Hepatocyte (in vitro differentiated cells): ENCODE data around the gene ARHGAP15. TPM values are rescaled to one million over a fixed set of nuclear protein-coding genes. Genes with fewer than 3 reads are reported as not detected.

Source experiments
- DNase-seq: peaks from one replicate; pipeline ENCODE4 v3.0.0-alpha.2; 2016; ENCODE audit warnings: low spot score
- H2AFZ ChIP-seq: fragments of 200-600 bp; sonication (generic); 2 replicates; pipeline ENCODE4 v1.6.0; 2016; ENCODE audit warnings: antibody characterized with exemption, mild to moderate bottlenecking
- H3K27ac ChIP-seq: fragments of 200-600 bp; sonication (generic); 2 replicates; pipeline ENCODE4 v1.5.1; 2016; ENCODE audit warnings: mild to moderate bottlenecking
- H3K27me3 ChIP-seq: fragments of 200-600 bp; sonication (generic); 2 replicates; pipeline ENCODE4 v1.6.1; 2016
- H3K36me3 ChIP-seq: fragments of 200-600 bp; sonication (generic); replicated peaks from 2 replicates; pipeline ENCODE4 v1.5.1; 2016; ENCODE audit warnings: low read depth; ENCODE audit not compliant: insufficient read depth
- H3K4me1 ChIP-seq: fragments of 200-600 bp; sonication (generic); 2 replicates; pipeline ENCODE4 v1.5.1; 2016; ENCODE audit warnings: mild to moderate bottlenecking, moderate library complexity; ENCODE audit not compliant: insufficient read depth
- H3K4me2 ChIP-seq: fragments of 200-600 bp; sonication (generic); 2 replicates; pipeline ENCODE4 v1.6.0; 2016
- H3K4me3 ChIP-seq: fragments of 200-600 bp; sonication (generic); 2 replicates; pipeline ENCODE4 v1.5.1; 2016; ENCODE audit warnings: mild to moderate bottlenecking
- H3K79me2 ChIP-seq: fragments of 200-600 bp; sonication (generic); 2 replicates; pipeline ENCODE4 v1.6.0; 2017; ENCODE audit warnings: mild to moderate bottlenecking
- H3K9me2 ChIP-seq: fragments of 200-600 bp; sonication (generic); replicated peaks from 2 replicates; pipeline ENCODE4 v1.6.0; 2017; ENCODE audit warnings: mild to moderate bottlenecking; ENCODE audit not compliant: insufficient read depth
- H3K9me3 ChIP-seq: fragments of 200-600 bp; sonication (generic); 2 replicates; pipeline ENCODE4 v1.5.1; 2016; ENCODE audit warnings: low read depth, mild to moderate bottlenecking
- H4K20me1 ChIP-seq: fragments of 200-600 bp; sonication (generic); 2 replicates; pipeline ENCODE4 v1.6.0; 2016; ENCODE audit warnings: mild to moderate bottlenecking; ENCODE audit not compliant: insufficient read depth, poor library complexity, severe bottlenecking
- CTCF ChIP-seq: fragments of 200-600 bp; sonication (generic); IDR thresholded peaks from 2 replicates; pipeline ENCODE4 v1.5.1; 2016; ENCODE audit warnings: antibody characterized with exemption, mild to moderate bottlenecking; ENCODE audit not compliant: poor library complexity
- EZH2 ChIP-seq: fragments of 200-600 bp; sonication (generic); IDR thresholded peaks from 2 replicates; pipeline ENCODE4 v1.6.1; 2016; ENCODE audit warnings: antibody characterized with exemption, mild to moderate bottlenecking, borderline replicate concordance
- EZH2phosphoT487 ChIP-seq: fragments of 200-600 bp; sonication (generic); IDR thresholded peaks from one replicate; pipeline ENCODE4 v1.6.1; 2018; ENCODE audit warnings: antibody characterized with exemption, mild to moderate bottlenecking, low read depth, moderate library complexity; ENCODE audit not compliant: unreplicated experiment, severe bottlenecking
- WGBS: methylation state at CpG from one replicate; pipeline ENCODE4 v1.1.6; 2016; ENCODE audit warnings: low lambda C conversion rate; ENCODE audit errors: missing lambda C conversion rate; 5-methylcytosine and 5-hydroxymethylcytosine counted together
- polyA plus RNA-seq: library from polyadenylated mRNA; unstranded; fragments of >200 nt; fragmentation: Nextera tagmentation; extraction: Ambion mirVana; gene quantifications from 2 replicates; pipeline ENCODE4 v1.2.1, GENCODE V29; 2016
- total RNA-seq: library from RNA; depleted of rRNA; stranded (reverse); fragments of >200 nt; gene quantifications from 2 replicates; pipeline ENCODE4 v1.2.3, GENCODE V29; 2014

The ARHGAP15 gene
- total and polyA plus RNA-seq, 2 experiments from 2014 or later = 0.17 TPM; not detected in 1

- no peak for TF ChIP-seq EZH2
- TF ChIP-seq CTCF = no peak
- TF ChIP-seq EZH2phosphoT487 = no peak
- H3K79me2 ChIP-seq = no peaks in the 10 kb centered on the region
- H3K4me1 ChIP-seq = no peaks in the 10 kb centered on the region
- H3K27me3 ChIP-seq = no peaks in the 10 kb centered on the region
- no peak overlapping the region for H3K27ac ChIP-seq
- no peaks in the 10 kb centered on the region for H3K9me3 ChIP-seq
- H3K4me2 ChIP-seq = no peak overlapping the region
- WGBS = 81% methylated on average over 2 of the region's 2 CpGs
- H4K20me1 ChIP-seq = no peaks in the 10 kb centered on the region
- H3K36me3 ChIP-seq = no peaks in the 10 kb centered on the region
- H3K9me2 ChIP-seq = no peaks in the 10 kb centered on the region
- no peak overlapping the region for H3K4me3 ChIP-seq
- no peak for DNase-seq
- no peak overlapping the region for H2AFZ ChIP-seq
Observed at GRCh38 chr2:143401861-143402260, 272.6 kb downstream of the ARHGAP15 start.

GRCh38 chr2:143402451-143402850 is 273.2 kb downstream of the ARHGAP15 start:
- Histone ChIP-seq H3K9me2 (no peaks in the 10 kb centered on the region), H3K4me1 (no peaks in the 10 kb centered on the region), H4K20me1 (no peaks in the 10 kb centered on the region), H3K4me3 (no peak overlapping the region), H3K27me3 (no peaks in the 10 kb centered on the region), H3K4me2 (no peak overlapping the region), H2AFZ (no peak overlapping the region), H3K27ac (no peak overlapping the region), H3K36me3 (no peaks in the 10 kb centered on the region), H3K79me2 (no peaks in the 10 kb centered on the region), H3K9me3 (no peaks in the 10 kb centered on the region)
- DNase-seq = no peak
- TF ChIP-seq CTCF = no peak
- TF ChIP-seq EZH2phosphoT487 = no peak
- no peak for TF ChIP-seq EZH2
- WGBS = 85% methylated on average over 2 of the region's 2 CpGs

- Histone ChIP-seq H3K9me3 (no peaks in the 10 kb centered on the region), H3K9me2 (no peaks in the 10 kb centered on the region), H3K4me2 (no peak overlapping the region), H2AFZ (no peak overlapping the region), H3K36me3 (no peaks in the 10 kb centered on the region), H3K4me1 (no peaks in the 10 kb centered on the region), H3K79me2 (no peaks in the 10 kb centered on the region), H3K27me3 (no peaks in the 10 kb centered on the region), H3K27ac (no peak overlapping the region), H3K4me3 (no peak overlapping the region), H4K20me1 (no peaks in the 10 kb centered on the region)
- no peak for TF ChIP-seq EZH2phosphoT487
- TF ChIP-seq EZH2 = no peak
- no peak for TF ChIP-seq CTCF
- WGBS = 95% methylated on average over 3 of the region's 3 CpGs
- DNase-seq = no peak
Observed at GRCh38 chr2:143410082-143410897, 281.1 kb downstream of the ARHGAP15 start.
